Endothelial cell of umbilical vein (primary cell): ENCODE measurements around the gene TF. TPM values are rescaled to one million over a fixed set of nuclear protein-coding genes. Genes with fewer than 3 reads are reported as not detected.

Experiments
- BruUV-seq: library from RNA; stranded (reverse); fragments of 400-500 nt; replicated peaks from 2 replicates; lab custom pipeline; 2021; lab: Mats Ljungman, UMichigan
- CTCF ChIA-PET: fragments of 300-600, 350-600 bp; sonication (Branson Sonifier 250); formaldehyde crosslinking; loops from one replicate; lab custom pipeline; 2021; ENCODE audit warnings: antibody characterized with exemption, inconsistent platforms; lab: Charles Lee
- POLR2A ChIA-PET: fragments of 300-600, 350-600 bp; sonication (Branson Sonifier 250); formaldehyde crosslinking; loops from one replicate; lab custom pipeline; 2021; ENCODE audit warnings: antibody characterized with exemption, inconsistent platforms; lab: Charles Lee
- DNase-seq: peaks from one replicate; pipeline ENCODE4 v3.0.0-alpha.2; 2011; ENCODE audit warnings: low read depth, low spot score
- FAIRE-seq: peaks from 2 replicates; lab custom pipeline; 2011; peaks lifted over from hg19 to GRCh38; lab: Jason Lieb, UNC
- H2AFZ ChIP-seq: 2 replicates; pipeline ENCODE4 v1.6.0; 2012; ENCODE audit warnings: low read depth, low read length, control low read depth, inconsistent platforms
- H3K27ac ChIP-seq: 2 replicates; pipeline ENCODE4 v1.5.1; 2011; ENCODE audit warnings: low read depth, mild to moderate bottlenecking, control low read depth, low read length, moderate library complexity; ENCODE audit not compliant: insufficient read depth
- H3K27me3 ChIP-seq, 2 experiments: 2 replicates each; pipeline versions ENCODE4 v1.6.0 to v1.6.1; 2011; ENCODE audit warnings: low read length in 2 of 2, mixed read lengths in 1 of 2; ENCODE audit not compliant: control insufficient read depth in 2 of 2, insufficient read depth in 2 of 2
- H3K36me3 ChIP-seq, 2 experiments: 2 replicates in 1 of 2; 3 replicates in 1 of 2; pipeline ENCODE4 v1.5.1; 2011; ENCODE audit warnings: low read length in 2 of 2, mild to moderate bottlenecking in 1 of 2, moderate library complexity in 1 of 2; ENCODE audit not compliant: control insufficient read depth in 2 of 2, insufficient read depth in 2 of 2; ENCODE audit errors: extremely low read depth in 1 of 2
- H3K4me1 ChIP-seq: 3 replicates; pipeline ENCODE4 v1.5.1; 2011; ENCODE audit warnings: mild to moderate bottlenecking, low read length; ENCODE audit not compliant: control insufficient read depth, insufficient read depth; ENCODE audit errors: extremely low read depth
- H3K4me2 ChIP-seq: 2 replicates; pipeline ENCODE4 v1.6.1; 2011; ENCODE audit warnings: low read length, control low read depth, mixed read lengths; ENCODE audit not compliant: insufficient read depth
- H3K4me3 ChIP-seq, 3 experiments: fragments of 200-600 bp in 1 of 3; sonication (generic), shearing (Covaris generic) in 1 of 3; replicated peaks in 1 of 3; 2 replicates each; pipeline ENCODE4 v1.5.1; 2011 to 2016; ENCODE audit warnings: control low read depth in 3 of 3, low read length in 3 of 3, mild to moderate bottlenecking in 2 of 3, inconsistent platforms in 1 of 3, low read depth in 1 of 3, moderate library complexity in 1 of 3; ENCODE audit not compliant: insufficient read depth in 1 of 3
- H3K79me2 ChIP-seq: 2 replicates; pipeline ENCODE4 v1.6.0; 2012; ENCODE audit warnings: low read length, inconsistent platforms; ENCODE audit not compliant: control insufficient read depth, insufficient read depth
- H3K9ac ChIP-seq: replicated peaks from 2 replicates; pipeline ENCODE3; 2011; ENCODE audit warnings: low read length, control low read depth; ENCODE audit not compliant: insufficient read depth; ENCODE audit errors: extremely low read depth
- H3K9me1 ChIP-seq: replicated peaks from 3 replicates; pipeline ENCODE4 v1.6.0; 2011; ENCODE audit warnings: mild to moderate bottlenecking, low read length; ENCODE audit not compliant: control insufficient read depth, insufficient read depth; ENCODE audit errors: extremely low read depth
- H3K9me3 ChIP-seq: replicated peaks from 2 replicates; pipeline ENCODE4 v1.5.1; 2012; ENCODE audit warnings: low read length, inconsistent platforms; ENCODE audit not compliant: control insufficient read depth, insufficient read depth
- H4K20me1 ChIP-seq: replicated peaks from 2 replicates; pipeline ENCODE3; 2011; ENCODE audit warnings: mild to moderate bottlenecking, low read length; ENCODE audit not compliant: control insufficient read depth, insufficient read depth; ENCODE audit errors: extremely low read depth
- CTCF ChIP-seq, 2 donors: IDR thresholded peaks; 1 replicate in 1 of 2; 2 replicates in 1 of 2; pipeline ENCODE4 v1.5.1; 2011; ENCODE audit warnings: low read length in 2 of 2, mild to moderate bottlenecking in 2 of 2, moderate library complexity in 2 of 2, control low read depth in 1 of 2, inconsistent platforms in 1 of 2, low read depth in 1 of 2; ENCODE audit not compliant: insufficient read depth in 1 of 2; ENCODE audit errors: extremely low read depth in 1 of 2
- EZH2 ChIP-seq: IDR thresholded peaks from 2 replicates; pipeline ENCODE4 v1.6.1; 2012; ENCODE audit warnings: borderline replicate concordance, low read depth, mild to moderate bottlenecking, moderate library complexity, low read length, inconsistent platforms; ENCODE audit not compliant: severe bottlenecking
- FOS ChIP-seq: IDR thresholded peaks from 2 replicates; pipeline ENCODE4 v1.6.1; 2011; ENCODE audit warnings: mild to moderate bottlenecking, low read length, moderate library complexity, borderline replicate concordance; ENCODE audit not compliant: insufficient read depth
- GATA2 ChIP-seq: IDR thresholded peaks from 2 replicates; pipeline ENCODE4 v1.7.0; 2011; ENCODE audit warnings: low read depth, mild to moderate bottlenecking, moderate library complexity, mixed read lengths, low read length; ENCODE audit not compliant: insufficient read length, insufficient read depth
- JUN ChIP-seq: IDR thresholded peaks from 2 replicates; pipeline ENCODE4 v1.6.1; 2011; ENCODE audit warnings: borderline replicate concordance, low read depth; ENCODE audit not compliant: insufficient read length, insufficient read depth
- MYC ChIP-seq: IDR thresholded peaks from one replicate; pipeline ENCODE4 v1.6.1; 2011; ENCODE audit warnings: mild to moderate bottlenecking, low read depth, low read length
- POLR2A ChIP-seq: IDR thresholded peaks from 2 replicates; pipeline ENCODE4 v1.6.1; 2012; ENCODE audit warnings: low read depth, mild to moderate bottlenecking, control low read depth, low read length
- POLR2AphosphoS5 ChIP-seq: IDR thresholded peaks from 2 replicates; pipeline ENCODE4 v1.6.1; 2012; ENCODE audit warnings: low read depth, mild to moderate bottlenecking, control low read depth, low read length, moderate library complexity; ENCODE audit not compliant: insufficient read depth
- dilution Hi-C: fragments of 300-500 bp; cut with MboI; formaldehyde crosslinking; loops from one replicate; pipeline ENCODE4 v1.15.0; 2019; ENCODE audit warnings: low sequenced_read_pairs; ENCODE audit not compliant: extremely low pct_ligation_motif_present
- intact Hi-C: fragments of 100-400 bp; cut with micrococcal nuclease; formaldehyde crosslinking; loops from one replicate; pipeline ENCODE4 v1.10.0; 2022
- polyA plus RNA-seq, 4 experiments: library from polyadenylated mRNA; depleted of rRNA in 3 of 4; stranded (reverse) in 3 of 4; unstranded in 1 of 4; fragments of >200 nt; gene quantifications; 2 replicates each; pipeline versions ENCODE4 v1.2.1 to v1.2.3, GENCODE V29; 2011 to 2012; ENCODE audit warnings: missing spikeins in 1 of 4
- total RNA-seq: library from RNA; stranded (reverse); gene quantifications from 2 replicates; pipeline ENCODE4 v1.2.3, GENCODE V29; 2021
- TF ChIP-seq, protein P1 (sequence below): IDR thresholded peaks from 2 replicates; pipeline ENCODE4 v1.6.1; 2011; ENCODE audit not compliant: insufficient read depth, insufficient read length

Gene TF
- total and polyA plus RNA-seq, 2 donors (not counting 3 experiments of a cell fraction or from before 2014, with no cell fraction given) = 0.32 to 0.69 TPM

DNA sequence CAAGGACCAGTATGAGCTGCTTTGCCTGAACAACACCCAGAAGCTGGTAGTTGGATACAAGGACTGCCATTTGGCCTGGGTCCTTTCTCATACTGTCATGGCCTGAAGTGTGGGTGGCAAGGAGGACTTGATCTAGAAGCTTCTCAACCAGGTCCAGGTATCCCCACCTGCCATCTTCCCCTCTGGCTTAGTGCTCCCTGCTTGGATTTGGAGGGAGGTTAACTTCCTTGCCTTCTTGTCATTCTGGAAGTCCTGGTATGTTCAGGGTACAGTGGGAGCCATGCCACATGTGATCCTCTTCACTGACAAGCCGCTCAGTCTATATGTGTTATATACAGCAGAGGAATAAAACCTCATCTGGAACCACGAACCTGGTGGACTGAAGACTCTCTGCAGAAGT, 46.7 kb upstream of the TF start:
- ChIA-PET CTCF (no interaction called here), POLR2A (interaction anchor here (0.6 kb wide), 1 partner anchor 273 kb away, joined by 3 read pairs; no protein-coding TSS in a partner anchor)
- dilution Hi-C loops = no loop called here
- no TSS peak for BruUV-seq
- DNase-seq = no peak
- Histone ChIP-seq H2AFZ (no peak overlapping the region), H4K20me1 (no peaks in the 10 kb centered on the region), H3K4me3 (no peak overlapping the region), H3K79me2 (no peaks in the 10 kb centered on the region), H3K4me1 (no peaks in the 10 kb centered on the region), H3K4me2 (no peak overlapping the region), H3K27ac (no peak overlapping the region), H3K9me3 (no peaks in the 10 kb centered on the region), H3K9me1 (no peaks in the 10 kb centered on the region), H3K27me3 (peaks cover 3 to 7% of the 10 kb centered on the region in 2 experiments), H3K9ac (no peak overlapping the region), H3K36me3 (no peaks in the 10 kb centered on the region)
- no peak for FAIRE-seq
- TF ChIP-seq CTCF (IDR thresholded peaks at IDR 0.05; ENCODE audit: extremely low read depth in 1 of 2, insufficient read depth in 1 of 2, low read depth in 1 of 2, low read length in 2 of 2) (no peak), JUN (no peak), FOS (no peak), MYC (no peak), GATA2 (no peak), POLR2A (no peak), POLR2AphosphoS5 (no peak), EZH2 (no peak)
- TF ChIP-seq, protein P1, sequence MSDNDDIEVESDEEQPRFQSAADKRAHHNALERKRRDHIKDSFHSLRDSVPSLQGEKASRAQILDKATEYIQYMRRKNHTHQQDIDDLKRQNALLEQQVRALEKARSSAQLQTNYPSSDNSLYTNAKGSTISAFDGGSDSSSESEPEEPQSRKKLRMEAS = no peak
- intact Hi-C loops = no loop called here
